GM19193 (cell line): ENCODE measurements around the gene TCEAL3.

Experiments used
- POLR2A ChIP-seq: IDR thresholded peaks from 4 replicates; pipeline ENCODE4 v1.6.1; 2011; ENCODE audit not compliant: insufficient read depth, insufficient read length; ENCODE audit errors: extremely low read depth

Gene TCEAL3

GRCh38 chrX:103651151-103651773, 43.5 kb downstream of the TCEAL3 start:
- TF ChIP-seq POLR2A, result no peak

DNA sequence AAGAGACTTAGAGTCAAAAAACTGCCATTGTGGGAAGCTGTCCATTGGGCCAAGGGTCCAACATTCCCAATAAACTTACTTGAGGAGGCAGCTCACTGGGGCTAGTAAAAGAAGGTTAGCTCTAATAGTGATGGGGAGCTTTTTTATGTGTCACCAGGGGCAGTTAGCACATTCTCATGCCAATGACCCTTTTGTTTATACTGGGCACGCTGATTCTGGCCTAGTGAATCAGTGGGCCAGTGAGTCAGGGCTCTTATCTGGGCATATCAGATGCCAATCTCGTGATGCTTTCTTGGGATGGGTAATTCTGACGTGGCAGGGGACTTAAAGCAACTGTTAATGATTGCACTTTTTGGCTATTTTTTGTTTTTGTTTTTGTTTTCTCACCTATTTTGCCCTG, 48.9 kb downstream of the TCEAL3 start:
- no peak for TF ChIP-seq POLR2A

DNA sequence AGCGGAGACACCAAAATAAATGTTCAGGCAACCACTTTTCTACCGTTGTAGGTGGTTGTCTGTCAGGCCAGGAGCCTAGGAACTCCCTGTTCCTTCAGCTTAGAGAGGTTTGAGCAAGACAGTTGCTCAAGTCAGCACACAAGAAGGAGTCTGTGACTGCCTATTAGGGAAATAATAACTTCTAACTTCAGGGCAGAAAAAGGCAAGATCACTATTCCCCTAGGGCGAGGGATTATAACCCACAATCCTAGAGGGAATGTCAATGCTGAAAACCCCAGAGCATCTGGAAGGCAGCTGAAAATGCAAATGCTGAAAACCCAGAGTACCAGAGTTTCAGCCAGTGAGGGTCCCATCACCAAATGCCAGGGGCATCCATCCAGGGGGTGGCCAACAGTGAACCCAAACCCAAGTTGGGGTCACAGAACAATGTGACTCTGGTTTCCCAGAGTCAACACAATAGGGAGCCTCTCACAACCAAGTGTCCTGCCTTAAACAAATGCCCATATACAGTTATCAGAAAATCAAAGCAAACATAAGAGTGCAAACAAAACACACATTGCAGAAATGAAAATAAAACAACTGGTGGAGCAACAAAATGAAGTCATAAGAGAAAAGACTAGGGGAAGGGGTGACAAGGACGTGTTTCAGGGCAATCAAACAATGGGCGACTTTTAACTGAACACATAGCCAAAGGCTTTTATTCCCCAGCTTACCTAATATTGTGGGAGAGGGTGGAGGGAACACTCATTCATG, 51.1 kb downstream of the TCEAL3 start:
- TF ChIP-seq POLR2A, result no peak
